ENCODE results near the gene MPPED1. TPM values are rescaled to one million over a fixed set of nuclear protein-coding genes. Genes with fewer than 3 reads are reported as not detected.

The MPPED1 gene
- total RNA-seq, 2 experiments from 2014 or later = not detected

- H3K27me3 Mint-ChIP-seq = no peaks in the 10 kb centered on the region
- H3K9me3 Mint-ChIP-seq = no peaks in the 10 kb centered on the region
- no peak for DNase-seq
- no peaks in the 10 kb centered on the region for H3K4me1 Mint-ChIP-seq (ENCODE audit: low read depth)
- CTCF ChIA-PET = no interaction called here
- intact Hi-C loops (cut with micrococcal nuclease) = no loop called here
- H3K36me3 Mint-ChIP-seq = no peaks in the 10 kb centered on the region
- no peak overlapping the region for H3K4me3 Mint-ChIP-seq
- no peak overlapping the region for H3K27ac Mint-ChIP-seq
- POLR2A ChIA-PET = no interaction called here
Measured at GRCh38 chr22:43509337-43509736, 97.5 kb downstream of the MPPED1 start.

GRCh38 chr22:43510281-43511070, 98.7 kb downstream of the MPPED1 start:
- no peaks in the 10 kb centered on the region for H3K4me1 Mint-ChIP-seq (ENCODE audit: low read depth)
- H3K27me3 Mint-ChIP-seq = no peaks in the 10 kb centered on the region
- CTCF ChIA-PET = no interaction called here

DNA sequence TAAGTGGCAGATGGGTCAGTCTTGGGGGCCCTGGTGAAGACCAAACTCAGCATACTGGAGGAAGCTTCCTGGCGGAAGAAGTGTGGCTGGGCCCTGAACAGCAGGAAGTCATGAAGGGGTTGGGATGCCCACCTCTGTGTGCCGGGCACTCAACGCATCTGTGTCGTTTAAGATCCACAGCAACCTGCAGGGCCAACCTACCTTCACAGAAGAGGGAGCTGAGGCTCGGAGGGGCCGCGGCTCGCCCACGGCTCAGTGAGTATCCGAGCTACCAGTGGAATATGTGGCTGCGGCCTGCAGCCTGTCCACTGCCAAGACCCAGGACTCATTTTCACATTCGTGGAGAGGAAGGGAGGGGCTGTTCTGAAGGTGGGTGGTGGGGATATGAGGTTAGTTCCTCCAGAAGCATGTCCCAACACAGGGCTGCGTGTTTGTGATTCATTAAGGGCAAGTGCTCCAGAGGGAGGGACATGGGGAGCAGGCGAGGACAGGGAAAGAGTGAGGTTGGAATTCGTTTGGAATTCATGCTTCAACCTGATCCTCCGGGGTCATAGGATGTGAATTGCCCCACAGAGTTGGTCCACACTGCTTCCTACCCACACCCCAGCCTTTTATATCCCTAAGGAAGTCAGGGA, 99.6 kb downstream of the MPPED1 start:
- Mint-ChIP-seq H3K4me3 (no peak overlapping the region), H3K9me3 (no peaks in the 10 kb centered on the region), H3K4me1 (ENCODE audit: low read depth) (no peaks in the 10 kb centered on the region), H3K27me3 (no peaks in the 10 kb centered on the region), H3K27ac (no peak overlapping the region), H3K36me3 (no peaks in the 10 kb centered on the region)
- no peak for DNase-seq
- intact Hi-C loops (cut with micrococcal nuclease) = no loop called here
- ChIA-PET POLR2A (no interaction called here), CTCF (no interaction called here)

More at GRCh38 chr22:43510281-43511070, 98.7 kb downstream of the MPPED1 start:
- intact Hi-C loops (cut with micrococcal nuclease) = no loop called here
- POLR2A ChIA-PET = no interaction called here
- Mint-ChIP-seq H3K36me3 (no peaks in the 10 kb centered on the region), H3K27ac (no peak overlapping the region), H3K9me3 (no peaks in the 10 kb centered on the region), H3K4me3 (no peak overlapping the region)
- no peak for DNase-seq

DNA sequence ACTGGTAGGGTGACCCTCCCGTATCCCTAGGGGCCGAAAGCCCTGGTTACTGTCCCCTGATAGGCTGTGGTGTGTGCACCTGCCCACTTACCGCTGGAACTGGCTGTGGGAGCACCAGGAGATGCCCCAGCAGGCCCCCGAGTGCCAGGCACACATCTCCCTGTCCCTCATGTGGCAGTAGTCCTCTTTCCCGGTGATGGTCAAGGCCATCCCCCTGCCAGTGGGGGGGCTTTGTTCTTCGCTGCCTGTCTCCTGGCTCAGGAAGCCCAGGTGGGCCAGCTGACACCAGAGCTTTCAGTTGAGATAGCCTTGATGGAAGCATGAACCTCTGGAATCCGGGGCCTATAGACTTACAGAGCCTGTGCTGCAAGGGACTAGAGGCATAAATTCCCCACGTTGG, 100.5 kb downstream of the MPPED1 start:
- CTCF ChIA-PET = no interaction called here
- Mint-ChIP-seq H3K27ac (no peak overlapping the region), H3K9me3 (no peaks in the 10 kb centered on the region), H3K27me3 (no peaks in the 10 kb centered on the region), H3K36me3 (no peaks in the 10 kb centered on the region), H3K4me3 (no peak overlapping the region), H3K4me1 (ENCODE audit: low read depth) (no peaks in the 10 kb centered on the region)
- intact Hi-C loops (cut with micrococcal nuclease) = no loop called here
- POLR2A ChIA-PET = no interaction called here
- DNase-seq = no peak

DNA sequence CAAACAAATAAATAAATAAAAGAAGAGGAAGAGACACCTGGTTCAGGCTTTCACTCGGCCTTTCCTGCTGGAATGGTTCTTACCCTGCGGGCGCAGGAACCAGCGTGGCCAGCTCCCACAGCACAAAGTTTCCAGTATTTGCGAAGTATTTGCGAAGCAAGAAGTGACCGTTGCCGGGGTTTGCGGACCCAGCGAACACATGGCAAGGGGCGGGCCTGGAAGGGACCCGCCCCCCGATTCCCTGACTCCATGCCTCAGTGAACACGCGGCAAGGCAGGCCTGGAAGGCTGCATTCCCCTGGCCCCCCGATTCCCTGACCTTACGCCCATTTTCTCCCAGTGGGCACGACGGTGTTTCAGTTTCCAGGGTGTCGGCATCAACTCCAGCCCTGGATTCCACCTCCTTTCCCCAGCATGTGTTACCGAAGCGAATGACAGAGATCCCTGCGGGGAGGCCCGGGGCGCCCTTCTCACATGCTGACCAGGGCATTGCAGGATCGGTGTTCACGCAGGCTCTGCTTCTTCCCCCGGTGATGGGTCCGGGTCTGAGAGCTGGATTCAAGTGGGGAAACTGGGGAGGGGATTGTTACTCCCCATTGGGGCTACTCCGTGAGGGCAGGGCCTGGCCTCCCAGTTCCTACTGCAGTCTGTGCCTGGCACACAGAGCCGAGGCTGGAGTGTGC, 102.8 kb downstream of the MPPED1 start:
- no peak for DNase-seq
- POLR2A ChIA-PET = no interaction called here
- intact Hi-C loops (cut with micrococcal nuclease) = no loop called here
- H3K27ac Mint-ChIP-seq = no peak overlapping the region
- no peak overlapping the region for H3K4me3 Mint-ChIP-seq
- H3K9me3 Mint-ChIP-seq = no peaks in the 10 kb centered on the region
- peaks cover 7% of the 10 kb centered on the region for H3K27me3 Mint-ChIP-seq
- no peaks in the 10 kb centered on the region for H3K36me3 Mint-ChIP-seq
- CTCF ChIA-PET = no interaction called here
- H3K4me1 Mint-ChIP-seq (ENCODE audit: low read depth) = peaks cover under 1% of the 10 kb centered on the region

DNA sequence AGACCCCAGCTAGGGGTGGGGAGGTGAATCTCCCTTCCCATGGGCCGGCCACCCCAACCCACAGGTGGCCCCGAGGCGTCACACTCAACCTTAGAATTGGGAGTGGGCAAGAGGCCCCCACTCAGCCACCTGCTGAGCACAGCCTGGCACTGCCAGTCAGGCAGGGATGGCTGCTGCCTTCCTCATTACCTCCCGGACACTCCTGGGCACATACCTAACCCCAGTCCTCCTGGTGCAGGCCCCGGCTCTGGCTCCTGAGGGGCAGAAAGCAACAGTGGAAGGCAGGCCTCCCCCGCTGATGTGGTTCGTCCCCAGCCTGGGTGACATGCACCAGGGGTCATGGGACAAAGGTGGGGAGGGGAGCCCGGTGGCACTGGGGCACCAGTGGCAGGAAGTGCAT, 103.6 kb downstream of the MPPED1 start:
- intact Hi-C loops (cut with micrococcal nuclease) = no loop called here
- DNase-seq = no peak
- Mint-ChIP-seq H3K27me3 (peaks cover 7% of the 10 kb centered on the region), H3K27ac (no peak overlapping the region), H3K36me3 (no peaks in the 10 kb centered on the region), H3K4me1 (ENCODE audit: low read depth) (peaks cover 5% of the 10 kb centered on the region), H3K4me3 (no peak overlapping the region), H3K9me3 (no peaks in the 10 kb centered on the region)
- CTCF ChIA-PET = no interaction called here
- POLR2A ChIA-PET = no interaction called here

GRCh38 chr22:43515902-43516301, 104.1 kb downstream of the MPPED1 start:
- Mint-ChIP-seq H3K27me3 (peaks cover 7% of the 10 kb centered on the region), H3K36me3 (no peaks in the 10 kb centered on the region), H3K9me3 (no peaks in the 10 kb centered on the region), H3K4me3 (no peak overlapping the region), H3K4me1 (ENCODE audit: low read depth) (peaks cover 10% of the 10 kb centered on the region), H3K27ac (no peak overlapping the region)
- CTCF ChIA-PET = no interaction called here
- peak; percentile 16 for DNase-seq
- intact Hi-C loops (cut with micrococcal nuclease) = no loop called here
- POLR2A ChIA-PET = no interaction called here

DNA sequence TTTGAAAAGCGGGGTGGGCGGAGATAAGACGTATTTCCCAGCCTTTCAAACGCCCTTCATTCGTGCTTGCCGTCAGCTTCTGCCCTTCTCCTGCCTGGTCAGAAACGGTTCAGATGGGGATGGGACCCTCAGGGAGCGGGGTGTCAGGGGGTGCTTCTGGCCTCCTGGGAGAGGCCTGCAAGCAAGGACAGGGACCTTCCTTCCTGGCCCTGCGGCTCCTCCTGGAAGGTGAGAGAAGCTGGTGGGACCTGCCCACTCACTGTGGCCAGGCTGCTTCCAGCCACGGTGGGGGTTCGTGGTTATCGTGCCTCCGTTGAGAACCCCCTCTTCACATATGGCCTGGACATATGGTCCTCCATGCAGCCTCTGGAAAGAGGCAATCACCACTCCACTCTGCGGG, 104.6 kb downstream of the MPPED1 start:
- POLR2A ChIA-PET = no interaction called here
- Mint-ChIP-seq H3K9me3 (no peaks in the 10 kb centered on the region), H3K27ac (no peak overlapping the region), H3K27me3 (peaks cover 7% of the 10 kb centered on the region), H3K36me3 (no peaks in the 10 kb centered on the region), H3K4me3 (no peak overlapping the region), H3K4me1 (ENCODE audit: low read depth) (peaks cover 15% of the 10 kb centered on the region)
- no peak for DNase-seq
- intact Hi-C loops (cut with micrococcal nuclease) = no loop called here
- CTCF ChIA-PET = no interaction called here

GRCh38 chr22:43516996-43517635, 105.3 kb downstream of the MPPED1 start:
- peaks cover 7% of the 10 kb centered on the region for H3K27me3 Mint-ChIP-seq
- no peak overlapping the region for H3K4me3 Mint-ChIP-seq

DNA sequence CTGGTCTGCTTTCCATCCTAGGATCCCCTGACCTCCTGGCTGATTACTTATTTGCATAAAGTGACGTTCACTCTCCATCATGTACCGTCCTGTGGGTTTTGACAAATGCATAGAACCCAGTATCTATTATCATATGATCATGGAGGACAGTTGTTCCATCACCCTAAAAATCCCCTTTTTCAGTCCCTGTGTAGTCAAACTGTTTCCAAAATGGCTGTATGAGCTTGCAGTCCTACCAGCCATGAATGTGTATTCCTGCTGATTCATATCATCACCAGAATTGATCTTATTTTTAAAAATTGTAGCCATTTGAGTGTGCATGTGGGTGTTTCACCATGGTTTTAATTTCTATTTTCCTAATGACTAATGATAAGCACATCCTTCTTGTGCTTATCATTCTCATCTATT, 108.8 kb downstream of the MPPED1 start:
- H3K9me3 Mint-ChIP-seq = no peaks in the 10 kb centered on the region
- H3K36me3 Mint-ChIP-seq = no peaks in the 10 kb centered on the region
- intact Hi-C loops (cut with micrococcal nuclease) = no loop called here
- peaks cover 16% of the 10 kb centered on the region for H3K4me1 Mint-ChIP-seq (ENCODE audit: low read depth)
- POLR2A ChIA-PET = no interaction called here
- no peak overlapping the region for H3K4me3 Mint-ChIP-seq
- DNase-seq = no peak
- CTCF ChIA-PET = interaction anchor here (1.0 kb wide), 1 partner anchor 17 kb away, joined by 3 read pairs; no protein-coding TSS in a partner anchor
- H3K27me3 Mint-ChIP-seq = peaks cover 14% of the 10 kb centered on the region
- H3K27ac Mint-ChIP-seq = peak overlapping the region; percentile 16

More at GRCh38 chr22:43516996-43517635, 105.3 kb downstream of the MPPED1 start:
- ChIA-PET POLR2A (no interaction called here), CTCF (no interaction called here)
- Mint-ChIP-seq H3K9me3 (no peaks in the 10 kb centered on the region), H3K4me1 (ENCODE audit: low read depth) (peaks cover 16% of the 10 kb centered on the region), H3K27ac (no peak overlapping the region), H3K36me3 (no peaks in the 10 kb centered on the region)
- DNase-seq = no peak
- intact Hi-C loops (cut with micrococcal nuclease) = no loop called here

- CTCF ChIA-PET = interaction anchor here (1.0 kb wide), 1 partner anchor 16 kb away, joined by 3 read pairs; no protein-coding TSS in a partner anchor
- Mint-ChIP-seq H3K9me3 (no peaks in the 10 kb centered on the region), H3K4me3 (no peak overlapping the region)
Measured at GRCh38 chr22:43521716-43522115, 109.9 kb downstream of the MPPED1 start.

GRCh38 chr22:43526117-43526655, 114.4 kb downstream of the MPPED1 start:
- Mint-ChIP-seq H3K36me3 (no peaks in the 10 kb centered on the region), H3K9me3 (no peaks in the 10 kb centered on the region), H3K4me1 (ENCODE audit: low read depth) (peaks cover 3% of the 10 kb centered on the region), H3K4me3 (no peak overlapping the region), H3K27ac (no peak overlapping the region), H3K27me3 (peaks cover 11% of the 10 kb centered on the region)
- ChIA-PET CTCF (interaction anchor here (0.7 kb wide), 1 partner anchor 359 kb away, joined by 3 read pairs; no protein-coding TSS in a partner anchor), POLR2A (no interaction called here)
- intact Hi-C loops (cut with micrococcal nuclease) = no loop called here
- DNase-seq = no peak

More at GRCh38 chr22:43521716-43522115, 109.9 kb downstream of the MPPED1 start:
- POLR2A ChIA-PET = no interaction called here
- intact Hi-C loops (cut with micrococcal nuclease) = no loop called here
- Mint-ChIP-seq H3K36me3 (no peaks in the 10 kb centered on the region), H3K4me1 (ENCODE audit: low read depth) (peaks cover 16% of the 10 kb centered on the region), H3K27me3 (peaks cover 14% of the 10 kb centered on the region), H3K27ac (no peak overlapping the region)
- DNase-seq = no peak
